ENCODE data around the gene SSC4D. TPM values are rescaled to one million over a fixed set of nuclear protein-coding genes. Genes with fewer than 3 reads are reported as not detected.
"Not testable (repeated sequence)": the region's sequence is repeated elsewhere in the genome, so short reads cannot be mapped to it uniquely, and the experiment has no call there.

The SSC4D gene
- total RNA-seq (1 to 10 TPM in 5 of 6 donors, under 1 TPM in 1; 0.79 to 3.6 (median 2.2) TPM), polyA plus RNA-seq (10 to 100 TPM in 1 of 2 donors, 1 to 10 TPM in 1; 8.8 to 10.3 TPM)

GRCh38 chr7:76409537-76409936, at the start of gene SSC4D:
Gene SSC4D (minus strand): TSS chr7:76409697. CDS start chr7:76404439, 5,258 bp downstream.
- TF ChIP-seq CTCF (IDR thresholded peaks at IDR 0.05), result no peak
- DNase-seq, result peak in 3 of 6 donors; percentile 30 to 56 (median 46)
- no peaks in the 10 kb centered on the region for H3K4me1 ChIP-seq
- no peak within 1 kb of the TSS for H3K27ac ChIP-seq
- no peaks in the 10 kb centered on the region for H3K27me3 ChIP-seq
- H3K9me3 ChIP-seq, result no peaks in the 10 kb centered on the region
- no peak within 1 kb of the TSS for H3K4me3 ChIP-seq
- intact Hi-C loops (cut with DNase I), result no loop called here
- ATAC-seq, result peak; percentile 35 to 91 (median 80)
- 36 to 59% methylated on average over 6 of the region's 6 CpGs for WGBS, 2 donors
- H3K36me3 ChIP-seq, result no peaks in the 10 kb centered on the region
- no peak for FAIRE-seq

- intact Hi-C loops (cut with DNase I); H3K9me3 ChIP-seq: not testable (repeated sequence)
Measured at GRCh38 chr7:76458504-76458903, 49.0 kb upstream of the SSC4D start.

GRCh38 chr7:76457017-76457416, 47.5 kb upstream of the SSC4D start:
- H3K27ac ChIP-seq; H3K36me3 ChIP-seq; FAIRE-seq; ATAC-seq; DNase-seq; H3K27me3 ChIP-seq; intact Hi-C loops (cut with DNase I); H3K4me3 ChIP-seq; H3K4me1 ChIP-seq; H3K9me3 ChIP-seq: not testable (repeated sequence)
- no CpG with 5 or more reads among the region's 4 CpGs for WGBS, 2 donors

More at GRCh38 chr7:76458504-76458903, 49.0 kb upstream of the SSC4D start:
- FAIRE-seq, DNase-seq, H3K27me3 ChIP-seq, H3K36me3 ChIP-seq, H3K27ac ChIP-seq, H3K4me3 ChIP-seq, H3K4me1 ChIP-seq, ATAC-seq: not testable (repeated sequence)
- WGBS, 2 donors, result 18 to 27% methylated on average over 1 of the region's 4 CpGs

GRCh38 chr7:76445577-76446008, 36.1 kb upstream of the SSC4D start:
- ATAC-seq (peak; percentile 74 to 97 (median 88)), FAIRE-seq (peak; percentile 43), DNase-seq (peak in 2 of 6 donors; percentile 43 to 57)
- H3K9me3 ChIP-seq; intact Hi-C loops (cut with DNase I); H3K36me3 ChIP-seq; H3K4me1 ChIP-seq; H3K27me3 ChIP-seq; H3K4me3 ChIP-seq: not testable (repeated sequence)
- 4 to 17% methylated on average over 4 of the region's 5 CpGs for WGBS, 2 donors
- peak overlapping the region in 2 of 4 donors; percentile 41 to 53 for H3K27ac ChIP-seq

GRCh38 chr7:76443846-76444245, 34.3 kb upstream of the SSC4D start:
- H3K9me3 ChIP-seq; H3K4me1 ChIP-seq; DNase-seq; H3K36me3 ChIP-seq; FAIRE-seq; intact Hi-C loops (cut with DNase I); H3K27ac ChIP-seq; H3K4me3 ChIP-seq; H3K27me3 ChIP-seq: not testable (repeated sequence)
- ATAC-seq, result peak in 3 of 4 donors; percentile 7 to 45 (median 27)
- WGBS, 2 donors, result 67 to 78% methylated on average over 6 to 10 of the region's 12 CpGs

GRCh38 chr7:76442664-76443446, 33.4 kb upstream of the SSC4D start:
- not testable (repeated sequence) for FAIRE-seq

GRCh38 chr7:76441792-76442191, 32.3 kb upstream of the SSC4D start:
- H3K27me3 ChIP-seq; H3K4me1 ChIP-seq; intact Hi-C loops (cut with DNase I); H3K27ac ChIP-seq; H3K4me3 ChIP-seq; DNase-seq; FAIRE-seq; H3K9me3 ChIP-seq; H3K36me3 ChIP-seq: not testable (repeated sequence)
- WGBS, 2 donors, result 75 to 89% methylated on average over 1 to 2 of the region's 10 CpGs
- peak in 3 of 4 donors; percentile 49 to 58 (median 50) for ATAC-seq

More at GRCh38 chr7:76442664-76443446, 33.4 kb upstream of the SSC4D start:
- H3K4me1 ChIP-seq; H3K27me3 ChIP-seq; DNase-seq; ATAC-seq; H3K4me3 ChIP-seq; H3K9me3 ChIP-seq; H3K27ac ChIP-seq; intact Hi-C loops (cut with DNase I); H3K36me3 ChIP-seq: not testable (repeated sequence)
- WGBS, 2 donors, result 86 to 92% methylated on average over 4 of the region's 5 CpGs

GRCh38 chr7:76440404-76440803, 30.9 kb upstream of the SSC4D start:
- H3K4me1 ChIP-seq; FAIRE-seq; H3K27ac ChIP-seq; H3K36me3 ChIP-seq; intact Hi-C loops (cut with DNase I); H3K9me3 ChIP-seq; H3K27me3 ChIP-seq; ATAC-seq; H3K4me3 ChIP-seq; DNase-seq: not testable (repeated sequence)
- WGBS, 2 donors, result 84 to 87% methylated on average over 4 of the region's 4 CpGs

GRCh38 chr7:76439120-76439888, 29.8 kb upstream of the SSC4D start:
- DNase-seq; intact Hi-C loops (cut with DNase I); H3K4me1 ChIP-seq; ATAC-seq; H3K27me3 ChIP-seq; H3K27ac ChIP-seq; FAIRE-seq; H3K9me3 ChIP-seq; H3K4me3 ChIP-seq; H3K36me3 ChIP-seq: not testable (repeated sequence)
- 71 to 92% methylated on average over 1 to 4 of the region's 7 CpGs for WGBS, 2 donors
